Esophagus squamous epithelium (tissue), 5 donors: ENCODE measurements around the gene RGS7. TPM values are rescaled to one million over a fixed set of nuclear protein-coding genes. Genes with fewer than 3 reads are reported as not detected.

Experiments
- DNase-seq: peaks from one replicate; lab custom pipeline; 2025; lab: John Stamatoyannopoulos, UW
- H3K27ac ChIP-seq, 4 donors: fragments of 200-600 bp; sonication (generic); one replicate each; pipeline ENCODE4 v1.5.1; 2016 to 2019; ENCODE audit warnings: mild to moderate bottlenecking in 1 of 4
- H3K27me3 ChIP-seq, 4 donors: fragments of 200-600 bp; sonication (generic); 1 replicate in 3 of 4; 2 replicates in 1 of 4; pipeline versions ENCODE4 v1.5.1 to v1.6.0; 2017 to 2021; ENCODE audit warnings: antibody characterized with exemption in 1 of 4
- H3K36me3 ChIP-seq, 3 donors: fragments of 200-600 bp; sonication (generic); one replicate each; pipeline ENCODE4 v1.5.1; 2016 to 2019
- H3K4me1 ChIP-seq, 3 donors: fragments of 200-600 bp; sonication (generic); one replicate each; pipeline ENCODE4 v1.5.1; 2017 to 2019
- H3K4me3 ChIP-seq, 4 donors: fragments of 200-600 bp; sonication (generic); 1 replicate in 3 of 4; 2 replicates in 1 of 4; pipeline ENCODE4 v1.5.1; 2016 to 2019; ENCODE audit warnings: mild to moderate bottlenecking in 2 of 4, moderate library complexity in 1 of 4
- H3K9me3 ChIP-seq, 3 donors: fragments of 200-600 bp; sonication (generic); one replicate each; pipeline ENCODE4 v1.5.1; 2016 to 2019
- POLR2A ChIP-seq, 4 donors: fragments of 450-650 bp; IDR thresholded peaks; one replicate each; pipeline ENCODE4 v1.6.1; 2017; ENCODE audit warnings: antibody characterized with exemption in 4 of 4, mild to moderate bottlenecking in 4 of 4, moderate library complexity in 3 of 4
- WGBS, 2 donors: methylation state at CpG; one replicate each; pipeline ENCODE4 v1.1.5; 2018; 5-methylcytosine and 5-hydroxymethylcytosine counted together
- intact Hi-C: fragments of 100-400 bp; cut with DNase I; formaldehyde crosslinking; loops from one replicate; pipeline ENCODE4 v1.15.0; 2022
- total RNA-seq, 4 donors: library from RNA; depleted of rRNA; stranded (reverse); fragments of >200 nt; gene quantifications; one replicate each; pipeline ENCODE4 v1.1.0, GENCODE V29; 2016
- TF ChIP-seq, protein P1 (sequence below), 6 experiments: fragments of 450-650 bp in 4 of 6; fragments of 200-600 bp in 2 of 6; sonication (generic) in 2 of 6; IDR thresholded peaks; one replicate each; pipeline ENCODE4 v1.5.1; 2016 to 2019; ENCODE audit warnings: antibody characterized with exemption in 6 of 6, mild to moderate bottlenecking in 4 of 6, moderate library complexity in 4 of 6
- donor health status: DM: yes; HTN: yes; CAD: no.

RGS7 gene
- total RNA-seq, 4 donors from 2014 or later: not detected

DNA sequence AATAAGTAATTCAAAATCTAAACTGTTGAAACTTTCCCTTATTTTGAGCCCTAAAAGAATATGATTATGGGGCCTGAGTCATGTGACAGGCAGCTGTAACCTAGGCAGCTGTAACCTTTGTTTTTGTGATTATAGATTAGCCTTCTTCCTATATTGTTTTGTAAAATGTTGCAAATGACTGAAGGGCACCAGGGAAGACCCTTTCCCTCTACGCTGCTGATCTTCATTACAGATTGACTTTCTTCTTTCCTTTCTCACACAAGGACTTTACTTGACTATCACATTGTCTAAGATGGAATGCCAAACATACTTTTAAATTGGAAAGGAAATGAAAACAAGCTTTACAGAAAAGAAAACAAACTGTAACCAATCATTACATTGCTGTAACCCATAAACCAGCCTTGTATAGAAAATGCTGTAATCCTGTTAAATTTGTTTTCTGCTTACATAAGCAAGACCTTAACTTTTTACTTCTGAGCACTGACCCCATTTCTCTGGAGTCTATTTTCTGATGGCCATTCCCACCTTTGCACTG, 242.2 kb downstream of the RGS7 start:
- Histone ChIP-seq H3K9me3 (no peaks in the 10 kb centered on the region), H3K27ac (no peak overlapping the region), H3K27me3 (no peaks in the 10 kb centered on the region), H3K4me3 (no peak overlapping the region), H3K36me3 (no peaks in the 10 kb centered on the region), H3K4me1 (no peaks in the 10 kb centered on the region)
- 25 to 31% methylated on average over 1 of the region's 1 CpG for WGBS, 2 donors
- no peak for DNase-seq
- intact Hi-C loops: no loop called here
- no peak for TF ChIP-seq POLR2A (IDR thresholded peaks at IDR 0.05)
- TF ChIP-seq, protein P1, sequence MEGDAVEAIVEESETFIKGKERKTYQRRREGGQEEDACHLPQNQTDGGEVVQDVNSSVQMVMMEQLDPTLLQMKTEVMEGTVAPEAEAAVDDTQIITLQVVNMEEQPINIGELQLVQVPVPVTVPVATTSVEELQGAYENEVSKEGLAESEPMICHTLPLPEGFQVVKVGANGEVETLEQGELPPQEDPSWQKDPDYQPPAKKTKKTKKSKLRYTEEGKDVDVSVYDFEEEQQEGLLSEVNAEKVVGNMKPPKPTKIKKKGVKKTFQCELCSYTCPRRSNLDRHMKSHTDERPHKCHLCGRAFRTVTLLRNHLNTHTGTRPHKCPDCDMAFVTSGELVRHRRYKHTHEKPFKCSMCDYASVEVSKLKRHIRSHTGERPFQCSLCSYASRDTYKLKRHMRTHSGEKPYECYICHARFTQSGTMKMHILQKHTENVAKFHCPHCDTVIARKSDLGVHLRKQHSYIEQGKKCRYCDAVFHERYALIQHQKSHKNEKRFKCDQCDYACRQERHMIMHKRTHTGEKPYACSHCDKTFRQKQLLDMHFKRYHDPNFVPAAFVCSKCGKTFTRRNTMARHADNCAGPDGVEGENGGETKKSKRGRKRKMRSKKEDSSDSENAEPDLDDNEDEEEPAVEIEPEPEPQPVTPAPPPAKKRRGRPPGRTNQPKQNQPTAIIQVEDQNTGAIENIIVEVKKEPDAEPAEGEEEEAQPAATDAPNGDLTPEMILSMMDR (IDR thresholded peaks at IDR 0.05): no peak

DNA sequence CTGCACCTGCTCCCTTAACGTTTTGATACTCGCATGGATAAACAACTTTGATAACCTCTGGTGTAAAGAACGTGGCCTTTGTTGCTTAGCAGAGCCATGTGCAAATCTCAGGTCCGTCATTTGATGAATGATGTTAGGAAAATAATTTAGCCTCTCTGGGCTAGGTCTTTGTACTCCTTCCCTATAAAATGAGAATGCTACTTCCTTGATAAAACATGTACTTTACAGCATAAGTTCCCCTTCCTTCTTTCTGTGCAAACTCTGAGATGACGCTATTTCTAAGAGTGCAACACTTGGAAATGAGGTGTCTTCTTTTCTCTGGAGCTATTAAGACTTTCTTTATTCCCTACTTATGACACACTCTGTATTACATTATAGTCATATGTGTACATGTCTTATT, 243.4 kb downstream of the RGS7 start:
- intact Hi-C loops: no loop called here
- Histone ChIP-seq H3K4me3 (no peak overlapping the region), H3K27ac (no peak overlapping the region), H3K9me3 (no peaks in the 10 kb centered on the region), H3K27me3 (no peaks in the 10 kb centered on the region), H3K36me3 (no peaks in the 10 kb centered on the region), H3K4me1 (no peaks in the 10 kb centered on the region)
- 35 to 39% methylated on average over 5 of the region's 5 CpGs for WGBS, 2 donors
- no peak for DNase-seq
- TF ChIP-seq POLR2A (IDR thresholded peaks at IDR 0.05): no peak
- TF ChIP-seq, protein P1 (IDR thresholded peaks at IDR 0.05): no peak

DNA sequence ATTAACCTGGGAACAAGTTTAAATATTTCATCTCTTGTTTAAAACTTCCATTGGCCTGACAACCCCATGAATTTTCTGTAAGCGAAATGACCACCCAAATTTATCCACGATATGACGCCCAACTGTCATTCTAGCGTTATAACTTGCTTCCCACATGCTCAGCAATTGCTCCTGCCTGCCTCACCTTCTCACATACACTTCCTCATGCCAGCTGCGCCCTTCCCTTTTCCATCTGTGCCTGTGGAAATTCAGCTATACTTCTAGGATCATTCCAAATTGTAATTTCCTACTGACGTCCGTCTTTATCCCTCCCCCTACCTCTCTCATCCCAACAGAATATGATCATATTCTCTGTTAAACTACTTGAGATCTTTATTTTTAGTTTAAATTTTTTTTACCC, 248.0 kb downstream of the RGS7 start:
- Histone ChIP-seq H3K9me3 (no peaks in the 10 kb centered on the region), H3K4me3 (no peak overlapping the region), H3K36me3 (no peaks in the 10 kb centered on the region), H3K27me3 (no peaks in the 10 kb centered on the region), H3K4me1 (no peaks in the 10 kb centered on the region), H3K27ac (no peak overlapping the region)
- TF ChIP-seq, protein P1 (IDR thresholded peaks at IDR 0.05): no peak
- no peak for TF ChIP-seq POLR2A (IDR thresholded peaks at IDR 0.05)
- intact Hi-C loops: no loop called here
- 76 to 82% methylated on average over 7 of the region's 7 CpGs for WGBS, 2 donors
- DNase-seq: no peak

DNA sequence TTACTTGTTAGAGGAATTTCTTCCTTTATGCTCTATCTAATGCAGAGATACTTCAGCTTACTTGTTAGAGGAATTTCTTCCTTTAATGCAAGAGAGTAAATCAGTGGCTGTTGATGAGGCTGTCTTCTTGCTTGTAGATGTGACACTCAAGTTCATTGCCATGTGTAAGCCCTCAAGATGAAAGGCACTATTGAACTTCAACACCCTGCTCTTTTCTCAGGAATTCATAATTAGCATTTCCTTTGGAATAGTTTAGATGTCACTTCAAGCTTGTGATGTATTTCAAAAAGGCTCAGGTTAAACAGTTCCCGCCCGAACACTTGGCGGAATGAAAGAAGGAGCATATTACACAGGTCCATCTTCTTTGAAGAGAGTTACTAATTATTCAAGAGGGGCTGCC, 251.9 kb downstream of the RGS7 start:
- no peak overlapping the region for H3K27ac ChIP-seq
- no peaks in the 10 kb centered on the region for H3K9me3 ChIP-seq
- H3K36me3 ChIP-seq: no peaks in the 10 kb centered on the region
- no peaks in the 10 kb centered on the region for H3K27me3 ChIP-seq
- H3K4me1 ChIP-seq: no peaks in the 10 kb centered on the region
- no peak for DNase-seq
- WGBS, 2 donors: 43 to 67% methylated on average over 3 of the region's 3 CpGs
- no peak overlapping the region for H3K4me3 ChIP-seq
- intact Hi-C loops: no loop called here
- TF ChIP-seq, protein P1 (IDR thresholded peaks at IDR 0.05): no peak
- TF ChIP-seq POLR2A (IDR thresholded peaks at IDR 0.05): no peak

DNA sequence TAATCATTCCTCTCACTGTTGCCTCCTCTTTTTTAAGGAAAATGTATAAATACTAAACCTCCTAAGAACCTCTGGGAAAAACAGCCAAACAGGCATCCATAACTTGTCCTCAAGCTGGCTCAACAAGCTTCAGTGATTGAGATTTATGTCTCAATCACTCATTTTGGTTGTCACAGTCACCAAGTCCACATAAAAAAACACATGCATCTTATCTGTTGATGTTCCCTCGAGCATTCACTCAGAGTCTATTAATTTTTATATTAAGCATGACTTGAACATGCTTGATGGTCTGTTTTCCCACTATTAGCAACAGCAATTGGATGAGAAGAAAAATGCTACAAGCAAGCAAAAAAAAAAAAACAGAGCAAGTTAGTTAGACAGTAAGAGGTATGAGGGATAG, 254.3 kb downstream of the RGS7 start:
- TF ChIP-seq, protein P1 (IDR thresholded peaks at IDR 0.05): no peak
- TF ChIP-seq POLR2A (IDR thresholded peaks at IDR 0.05): no peak
- H3K4me1 ChIP-seq: no peaks in the 10 kb centered on the region
- H3K4me3 ChIP-seq: no peak overlapping the region
- DNase-seq: no peak
- no peaks in the 10 kb centered on the region for H3K36me3 ChIP-seq
- WGBS, 2 donors: 15 to 23% methylated on average over 1 of the region's 1 CpG
- H3K9me3 ChIP-seq: no peaks in the 10 kb centered on the region
- intact Hi-C loops: no loop called here
- H3K27me3 ChIP-seq: no peaks in the 10 kb centered on the region
- H3K27ac ChIP-seq: no peak overlapping the region
